Neural progenitor cell (in vitro differentiated cells): ENCODE measurements around the gene MDGA2. TPM values are rescaled to one million over a fixed set of nuclear protein-coding genes. Genes with fewer than 3 reads are reported as not detected.

Source experiments
- DNase-seq: peaks from one replicate; pipeline ENCODE4 v3.0.0-alpha.2; 2016; ENCODE audit warnings: low spot score
- H2AFZ ChIP-seq: fragments of 200-600 bp; sonication (generic); replicated peaks from 2 replicates; pipeline ENCODE4 v1.6.1; 2016; ENCODE audit warnings: antibody characterized with exemption
- H3F3A ChIP-seq: fragments of 200-600 bp; sonication (generic); 2 replicates; pipeline ENCODE4 v1.6.1; 2016; ENCODE audit warnings: antibody characterized with exemption, low read depth
- H3K27ac ChIP-seq: fragments of 200-600 bp; sonication (generic); 2 replicates; pipeline ENCODE4 v1.5.1; 2016; ENCODE audit warnings: mild to moderate bottlenecking
- H3K27me3 ChIP-seq: fragments of 200-600 bp; sonication (generic); 2 replicates; pipeline ENCODE4 v1.6.1; 2016; ENCODE audit warnings: mild to moderate bottlenecking, moderate library complexity
- H3K36me3 ChIP-seq: fragments of 200-600 bp; sonication (generic); 2 replicates; pipeline ENCODE4 v1.5.1; 2016
- H3K4me1 ChIP-seq: fragments of 200-600 bp; sonication (generic); 2 replicates; pipeline ENCODE4 v1.6.1; 2016; ENCODE audit warnings: mixed run types
- H3K4me2 ChIP-seq: fragments of 200-600 bp; sonication (generic); 2 replicates; pipeline ENCODE4 v1.6.1; 2016
- H3K4me3 ChIP-seq: fragments of 200-600 bp; sonication (generic); 2 replicates; pipeline ENCODE4 v1.5.1; 2016
- H3K79me2 ChIP-seq: fragments of 200-600 bp; sonication (generic); 2 replicates; pipeline ENCODE4 v1.6.1; 2016; ENCODE audit warnings: low read depth
- H3K9ac ChIP-seq: fragments of 200-600 bp; sonication (generic); 2 replicates; pipeline ENCODE4 v1.6.1; 2016
- H3K9me3 ChIP-seq: fragments of 200-600 bp; sonication (generic); 2 replicates; pipeline ENCODE4 v1.5.1; 2016; ENCODE audit warnings: low read depth
- H4K20me1 ChIP-seq: fragments of 200-600 bp; sonication (generic); 2 replicates; pipeline ENCODE4 v1.6.1; 2016; ENCODE audit warnings: low read depth
- H3K27ac Mint-ChIP-seq: 3 replicates; pipeline ENCODE4 v1.8.0; 2021; ENCODE audit warnings: mixed read lengths
- H3K27me3 Mint-ChIP-seq: 2 replicates; pipeline ENCODE4 v1.8.0; 2022; ENCODE audit warnings: low read depth, mild to moderate bottlenecking, inconsistent platforms, moderate library complexity, mixed read lengths; ENCODE audit not compliant: insufficient read depth
- H3K36me3 Mint-ChIP-seq: 3 replicates; pipeline ENCODE4 v1.8.0; 2021; ENCODE audit warnings: mixed read lengths
- H3K4me1 Mint-ChIP-seq: 3 replicates; pipeline ENCODE4 v1.8.0; 2021; ENCODE audit warnings: mixed read lengths
- H3K4me3 Mint-ChIP-seq: 3 replicates; pipeline ENCODE4 v1.8.0; 2021; ENCODE audit warnings: mild to moderate bottlenecking, moderate library complexity, mixed read lengths
- H3K9me3 Mint-ChIP-seq: 3 replicates; pipeline ENCODE4 v1.8.0; 2020; ENCODE audit warnings: mixed read lengths
- CTCF ChIP-seq: fragments of 200-600 bp; sonication (generic); IDR thresholded peaks from 2 replicates; pipeline ENCODE4 v1.5.1; 2017; ENCODE audit warnings: antibody characterized with exemption, mild to moderate bottlenecking
- EZH2 ChIP-seq: fragments of 200-600 bp; sonication (generic); IDR thresholded peaks from 2 replicates; pipeline ENCODE4 v1.6.1; 2017; ENCODE audit warnings: antibody characterized with exemption, mild to moderate bottlenecking, moderate library complexity
- EZH2phosphoT487 ChIP-seq: fragments of 200-600 bp; sonication (generic); IDR thresholded peaks from 2 replicates; pipeline ENCODE4 v1.6.1; 2017; ENCODE audit warnings: antibody characterized with exemption
- total RNA-seq: library from RNA; depleted of rRNA; stranded (reverse); fragments of >200 nt; gene quantifications from 2 replicates; pipeline ENCODE4 v1.2.3, GENCODE V29; 2015; ENCODE audit warnings: low replicate concordance

Gene MDGA2
- total RNA-seq, 1 donor from 2014 or later: 1.0 TPM

- H3K4me3 ChIP-seq: no peak overlapping the region
- no peaks in the 10 kb centered on the region for H3K4me1 ChIP-seq
- no peaks in the 10 kb centered on the region for H3K27me3 Mint-ChIP-seq
- no peaks in the 10 kb centered on the region for H3K27me3 ChIP-seq
- H3K27ac Mint-ChIP-seq: no peak overlapping the region
- no peaks in the 10 kb centered on the region for H4K20me1 ChIP-seq
- no peaks in the 10 kb centered on the region for H3F3A ChIP-seq
- no peaks in the 10 kb centered on the region for H3K36me3 Mint-ChIP-seq
- DNase-seq: no peak
- H3K9ac ChIP-seq: no peak overlapping the region
- H3K4me3 Mint-ChIP-seq: no peak overlapping the region
- H3K9me3 Mint-ChIP-seq: no peaks in the 10 kb centered on the region
- no peaks in the 10 kb centered on the region for H3K36me3 ChIP-seq
- no peak overlapping the region for H3K4me2 ChIP-seq
- H3K79me2 ChIP-seq: no peaks in the 10 kb centered on the region
- TF ChIP-seq EZH2phosphoT487 (no peak), EZH2 (no peak), CTCF (no peak)
- H3K9me3 ChIP-seq: no peaks in the 10 kb centered on the region
- no peak overlapping the region for H3K27ac ChIP-seq
- H2AFZ ChIP-seq: no peak overlapping the region
- H3K4me1 Mint-ChIP-seq: peaks cover 7% of the 10 kb centered on the region
Measured at GRCh38 chr14:47223656-47224055, 451.7 kb downstream of the MDGA2 start.

GRCh38 chr14:47220096-47220495 lies 455.3 kb downstream of the MDGA2 start:
- Mint-ChIP-seq H3K27ac (no peak overlapping the region), H3K9me3 (no peaks in the 10 kb centered on the region), H3K36me3 (no peaks in the 10 kb centered on the region), H3K4me1 (no peaks in the 10 kb centered on the region), H3K4me3 (no peak overlapping the region), H3K27me3 (no peaks in the 10 kb centered on the region)
- H3K27ac ChIP-seq: no peak overlapping the region
- no peak overlapping the region for H3K4me2 ChIP-seq
- H3F3A ChIP-seq: no peaks in the 10 kb centered on the region
- H3K27me3 ChIP-seq: no peaks in the 10 kb centered on the region
- no peak for TF ChIP-seq EZH2
- no peak for TF ChIP-seq CTCF
- no peak for TF ChIP-seq EZH2phosphoT487
- DNase-seq: no peak
- no peaks in the 10 kb centered on the region for H3K79me2 ChIP-seq
- H4K20me1 ChIP-seq: no peaks in the 10 kb centered on the region
- H2AFZ ChIP-seq: peak overlapping the region; percentile 72
- no peaks in the 10 kb centered on the region for H3K36me3 ChIP-seq
- H3K4me1 ChIP-seq: no peaks in the 10 kb centered on the region
- H3K9ac ChIP-seq: no peak overlapping the region
- H3K4me3 ChIP-seq: no peak overlapping the region
- no peaks in the 10 kb centered on the region for H3K9me3 ChIP-seq

GRCh38 chr14:47211263-47211662 lies 464.1 kb downstream of the MDGA2 start:
- DNase-seq: no peak
- no peak for TF ChIP-seq EZH2phosphoT487
- TF ChIP-seq EZH2: no peak
- no peak for TF ChIP-seq CTCF
- Histone ChIP-seq H3K79me2 (no peaks in the 10 kb centered on the region), H3K4me1 (no peaks in the 10 kb centered on the region), H4K20me1 (no peaks in the 10 kb centered on the region), H3K9me3 (no peaks in the 10 kb centered on the region), H3F3A (no peaks in the 10 kb centered on the region), H3K4me2 (no peak overlapping the region), H3K27ac (no peak overlapping the region), H3K4me3 (no peak overlapping the region), H2AFZ (no peak overlapping the region), H3K9ac (no peak overlapping the region), H3K36me3 (no peaks in the 10 kb centered on the region), H3K27me3 (no peaks in the 10 kb centered on the region)
- H3K36me3 Mint-ChIP-seq: no peaks in the 10 kb centered on the region
- H3K4me3 Mint-ChIP-seq: no peak overlapping the region
- no peak overlapping the region for H3K27ac Mint-ChIP-seq
- H3K9me3 Mint-ChIP-seq: peaks cover 3% of the 10 kb centered on the region
- H3K27me3 Mint-ChIP-seq: no peaks in the 10 kb centered on the region
- peaks cover 9% of the 10 kb centered on the region for H3K4me1 Mint-ChIP-seq
